WTC11 (cell line): ENCODE results near the gene TGFBI. TPM values are rescaled to one million over a fixed set of nuclear protein-coding genes. Genes with fewer than 3 reads are reported as not detected.

ENCODE experiments used
- ATAC-seq: fragments of 200-7000 bp; cut with Tn5 transposase; 2 replicates; pipeline ENCODE4 v1.10.0; 2021; ENCODE audit warnings: mild to moderate bottlenecking, moderate library complexity
- CTCF ChIA-PET: fragments of 300-600 bp; sonication (Branson Sonifier 250); formaldehyde crosslinking; loops from one replicate; lab custom pipeline; 2021; ENCODE audit warnings: antibody characterized with exemption; lab: Charles Lee
- POLR2A ChIA-PET: fragments of 350-600 bp; sonication (Branson Sonifier 250); formaldehyde crosslinking; loops from one replicate; lab custom pipeline; 2021; ENCODE audit warnings: antibody characterized with exemption; lab: Charles Lee
- DNase-seq: peaks from one replicate; pipeline ENCODE4 v3.0.0; 2021; ENCODE audit warnings: low spot score
- H3K27ac Mint-ChIP-seq: 2 replicates; pipeline ENCODE4 v1.8.0; 2021; ENCODE audit warnings: mixed read lengths
- H3K27me3 Mint-ChIP-seq: 2 replicates; pipeline ENCODE4 v1.8.0; 2021; ENCODE audit warnings: low read depth, mild to moderate bottlenecking, moderate library complexity, mixed read lengths
- H3K36me3 Mint-ChIP-seq: 2 replicates; pipeline ENCODE4 v1.8.0; 2021; ENCODE audit warnings: mixed read lengths
- H3K4me1 Mint-ChIP-seq: 2 replicates; pipeline ENCODE4 v1.8.0; 2022; ENCODE audit warnings: mixed read lengths
- H3K4me3 Mint-ChIP-seq: 2 replicates; pipeline ENCODE4 v1.8.0; 2021; ENCODE audit warnings: mild to moderate bottlenecking, moderate library complexity, mixed read lengths
- H3K9me3 Mint-ChIP-seq: 2 replicates; pipeline ENCODE4 v1.8.0; 2021; ENCODE audit warnings: mixed read lengths
- AFF4 ChIP-seq: sonication (generic); formaldehyde crosslinking; IDR thresholded peaks from 2 replicates; pipeline ENCODE4 v1.8.1; 2023; ENCODE audit warnings: mild to moderate bottlenecking, missing genetic modification reagents, borderline replicate concordance
- ATF1 ChIP-seq: sonication (generic); formaldehyde crosslinking; IDR thresholded peaks from 2 replicates; pipeline ENCODE4 v1.8.1; 2023; ENCODE audit warnings: mild to moderate bottlenecking, moderate library complexity, missing genetic modification reagents
- ETV6 ChIP-seq: sonication (generic); formaldehyde crosslinking; IDR thresholded peaks from 2 replicates; pipeline ENCODE4 v1.8.1; 2022; ENCODE audit warnings: mild to moderate bottlenecking, missing genetic modification reagents
- FOXK1 ChIP-seq: sonication (generic); formaldehyde crosslinking; IDR thresholded peaks from 2 replicates; pipeline ENCODE4 v1.8.0; 2022; ENCODE audit warnings: mild to moderate bottlenecking, moderate library complexity, missing genetic modification reagents
- OVOL2 ChIP-seq: fragments of 250-450 bp; sonication (Bioruptor Pico); IDR thresholded peaks from 2 replicates; pipeline ENCODE4 v1.9.0; 2021; ENCODE audit warnings: mild to moderate bottlenecking, borderline replicate concordance
- RORB ChIP-seq: fragments of 250-450 bp; sonication (Bioruptor Pico); IDR thresholded peaks from 2 replicates; pipeline ENCODE4 v1.9.0; 2021; ENCODE audit warnings: mild to moderate bottlenecking
- ZNF219 ChIP-seq: sonication (generic); formaldehyde crosslinking; IDR thresholded peaks from 2 replicates; pipeline ENCODE4 v1.8.0; 2023; ENCODE audit warnings: missing genetic modification reagents, mild to moderate bottlenecking, borderline replicate concordance
- ZNF396 ChIP-seq: fragments of 250-450 bp; sonication (Bioruptor Pico); IDR thresholded peaks from 2 replicates; pipeline ENCODE4 v1.8.0; 2021; ENCODE audit warnings: mild to moderate bottlenecking, moderate library complexity, borderline replicate concordance
- ZNF416 ChIP-seq: fragments of 250-450 bp; sonication (Bioruptor Pico); IDR thresholded peaks from 2 replicates; pipeline ENCODE4 v1.9.0; 2021; ENCODE audit warnings: mild to moderate bottlenecking, inconsistent platforms
- ZNF671 ChIP-seq: fragments of 250-450 bp; sonication (Bioruptor Pico); IDR thresholded peaks from 2 replicates; pipeline ENCODE4 v1.8.0; 2021; ENCODE audit warnings: mild to moderate bottlenecking
- total RNA-seq: library from RNA; stranded (reverse); gene quantifications from 3 replicates; pipeline ENCODE4 v1.2.3, GENCODE V29; 2021
- TF ChIP-seq, protein P1 (sequence below): sonication (generic); formaldehyde crosslinking; IDR thresholded peaks from 2 replicates; pipeline ENCODE4 v1.8.0; 2022; ENCODE audit warnings: mild to moderate bottlenecking, missing genetic modification reagents
- TF ChIP-seq, protein P2 (sequence below): sonication (generic); formaldehyde crosslinking; IDR thresholded peaks from 2 replicates; pipeline ENCODE4 v1.8.1; 2022; ENCODE audit warnings: missing genetic modification reagents, borderline replicate concordance
- TF ChIP-seq, protein P3 (sequence below): sonication (generic); formaldehyde crosslinking; IDR thresholded peaks from 2 replicates; pipeline ENCODE4 v1.8.0; 2022; ENCODE audit warnings: missing genetic modification reagents
- TF ChIP-seq, protein P4 (sequence below): sonication (generic); formaldehyde crosslinking; IDR thresholded peaks from 2 replicates; pipeline ENCODE4 v1.8.1; 2023; ENCODE audit warnings: mild to moderate bottlenecking, missing genetic modification reagents

TGFBI gene
- total RNA-seq, 1 experiment from 2014 or later = 7.2 TPM

GRCh38 chr5:135988546-135988945 is 40.2 kb upstream of the TGFBI start:
- H3K4me1 Mint-ChIP-seq = no peaks in the 10 kb centered on the region
- CTCF ChIA-PET = interaction anchor here (2.2 kb wide), 1 partner anchor 11 kb away, joined by 12 read pairs; no protein-coding TSS in a partner anchor
- H3K4me3 Mint-ChIP-seq = no peak overlapping the region
- no peaks in the 10 kb centered on the region for H3K9me3 Mint-ChIP-seq
- H3K27me3 Mint-ChIP-seq = no peaks in the 10 kb centered on the region
- no peaks in the 10 kb centered on the region for H3K36me3 Mint-ChIP-seq
- no peak for ATAC-seq
- no peak for DNase-seq
- TF ChIP-seq RORB (no peak), ZNF219 (CRISPR knock-in tag) (no peak), ATF1 (CRISPR knock-in tag) (no peak), ETV6 (CRISPR knock-in tag) (no peak)
- POLR2A ChIA-PET = no interaction called here
- no peak overlapping the region for H3K27ac Mint-ChIP-seq

DNA sequence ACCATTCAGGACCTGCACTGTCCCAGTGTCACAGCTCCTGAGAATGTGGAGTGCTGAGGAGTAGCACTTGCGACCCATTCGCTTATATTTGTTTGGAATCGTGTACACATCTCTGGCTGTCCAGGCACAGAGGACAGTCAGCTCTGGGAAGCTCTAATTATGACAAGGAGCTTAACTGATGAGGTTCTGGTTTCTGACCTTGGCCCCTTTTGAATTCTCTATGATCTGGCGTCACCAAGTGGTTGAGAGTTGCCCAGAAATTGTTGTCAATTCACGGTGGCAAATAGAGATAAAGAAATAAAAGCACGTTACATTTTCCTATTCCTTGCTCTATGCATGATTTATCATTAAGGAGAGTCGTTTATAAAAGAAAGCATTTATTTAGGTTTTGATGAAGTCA is 39.1 kb upstream of the TGFBI start:
- CTCF ChIA-PET = interaction anchor here (0.6 to 2.2 kb wide), 3 partner anchors 12 to 68 kb away, joined by 3 to 12 read pairs (median 3); no protein-coding TSS in a partner anchor
- POLR2A ChIA-PET = no interaction called here
- H3K4me3 Mint-ChIP-seq = no peak overlapping the region
- H3K9me3 Mint-ChIP-seq = 0 out of 2 replicates have a peak, but pooled peaks cover under 1% of the 10 kb centered on the region
- no peak for DNase-seq
- H3K27ac Mint-ChIP-seq = no peak overlapping the region
- no peaks in the 10 kb centered on the region for H3K36me3 Mint-ChIP-seq
- no peaks in the 10 kb centered on the region for H3K27me3 Mint-ChIP-seq
- TF ChIP-seq OVOL2 (CRISPR knock-in tag) (no peak), FOXK1 (CRISPR knock-in tag) (no peak), ZNF416 (CRISPR knock-in tag) (no peak), AFF4 (CRISPR knock-in tag) (no peak), ZNF396 (CRISPR knock-in tag) (no peak), ZNF671 (CRISPR knock-in tag) (no peak)
- TF ChIP-seq, protein P1, sequence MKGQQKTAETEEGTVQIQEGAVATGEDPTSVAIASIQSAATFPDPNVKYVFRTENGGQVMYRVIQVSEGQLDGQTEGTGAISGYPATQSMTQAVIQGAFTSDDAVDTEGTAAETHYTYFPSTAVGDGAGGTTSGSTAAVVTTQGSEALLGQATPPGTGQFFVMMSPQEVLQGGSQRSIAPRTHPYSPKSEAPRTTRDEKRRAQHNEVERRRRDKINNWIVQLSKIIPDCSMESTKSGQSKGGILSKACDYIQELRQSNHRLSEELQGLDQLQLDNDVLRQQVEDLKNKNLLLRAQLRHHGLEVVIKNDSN (CRISPR knock-in tag) = no peak
- TF ChIP-seq, protein P2, sequence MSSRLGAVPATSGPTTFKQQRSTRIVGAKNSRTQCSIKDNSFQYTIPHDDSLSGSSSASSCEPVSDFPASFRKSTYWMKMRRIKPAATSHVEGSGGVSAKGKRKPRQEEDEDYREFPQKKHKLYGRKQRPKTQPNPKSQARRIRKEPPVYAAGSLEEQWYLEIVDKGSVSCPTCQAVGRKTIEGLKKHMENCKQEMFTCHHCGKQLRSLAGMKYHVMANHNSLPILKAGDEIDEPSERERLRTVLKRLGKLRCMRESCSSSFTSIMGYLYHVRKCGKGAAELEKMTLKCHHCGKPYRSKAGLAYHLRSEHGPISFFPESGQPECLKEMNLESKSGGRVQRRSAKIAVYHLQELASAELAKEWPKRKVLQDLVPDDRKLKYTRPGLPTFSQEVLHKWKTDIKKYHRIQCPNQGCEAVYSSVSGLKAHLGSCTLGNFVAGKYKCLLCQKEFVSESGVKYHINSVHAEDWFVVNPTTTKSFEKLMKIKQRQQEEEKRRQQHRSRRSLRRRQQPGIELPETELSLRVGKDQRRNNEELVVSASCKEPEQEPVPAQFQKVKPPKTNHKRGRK (CRISPR knock-in tag) = no peak
- TF ChIP-seq, protein P3, sequence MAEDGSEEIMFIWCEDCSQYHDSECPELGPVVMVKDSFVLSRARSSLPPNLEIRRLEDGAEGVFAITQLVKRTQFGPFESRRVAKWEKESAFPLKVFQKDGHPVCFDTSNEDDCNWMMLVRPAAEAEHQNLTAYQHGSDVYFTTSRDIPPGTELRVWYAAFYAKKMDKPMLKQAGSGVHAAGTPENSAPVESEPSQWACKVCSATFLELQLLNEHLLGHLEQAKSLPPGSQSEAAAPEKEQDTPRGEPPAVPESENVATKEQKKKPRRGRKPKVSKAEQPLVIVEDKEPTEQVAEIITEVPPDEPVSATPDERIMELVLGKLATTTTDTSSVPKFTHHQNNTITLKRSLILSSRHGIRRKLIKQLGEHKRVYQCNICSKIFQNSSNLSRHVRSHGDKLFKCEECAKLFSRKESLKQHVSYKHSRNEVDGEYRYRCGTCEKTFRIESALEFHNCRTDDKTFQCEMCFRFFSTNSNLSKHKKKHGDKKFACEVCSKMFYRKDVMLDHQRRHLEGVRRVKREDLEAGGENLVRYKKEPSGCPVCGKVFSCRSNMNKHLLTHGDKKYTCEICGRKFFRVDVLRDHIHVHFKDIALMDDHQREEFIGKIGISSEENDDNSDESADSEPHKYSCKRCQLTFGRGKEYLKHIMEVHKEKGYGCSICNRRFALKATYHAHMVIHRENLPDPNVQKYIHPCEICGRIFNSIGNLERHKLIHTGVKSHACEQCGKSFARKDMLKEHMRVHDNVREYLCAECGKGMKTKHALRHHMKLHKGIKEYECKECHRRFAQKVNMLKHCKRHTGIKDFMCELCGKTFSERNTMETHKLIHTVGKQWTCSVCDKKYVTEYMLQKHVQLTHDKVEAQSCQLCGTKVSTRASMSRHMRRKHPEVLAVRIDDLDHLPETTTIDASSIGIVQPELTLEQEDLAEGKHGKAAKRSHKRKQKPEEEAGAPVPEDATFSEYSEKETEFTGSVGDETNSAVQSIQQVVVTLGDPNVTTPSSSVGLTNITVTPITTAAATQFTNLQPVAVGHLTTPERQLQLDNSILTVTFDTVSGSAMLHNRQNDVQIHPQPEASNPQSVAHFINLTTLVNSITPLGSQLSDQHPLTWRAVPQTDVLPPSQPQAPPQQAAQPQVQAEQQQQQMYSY (CRISPR knock-in tag) = no peak
- TF ChIP-seq, protein P4, sequence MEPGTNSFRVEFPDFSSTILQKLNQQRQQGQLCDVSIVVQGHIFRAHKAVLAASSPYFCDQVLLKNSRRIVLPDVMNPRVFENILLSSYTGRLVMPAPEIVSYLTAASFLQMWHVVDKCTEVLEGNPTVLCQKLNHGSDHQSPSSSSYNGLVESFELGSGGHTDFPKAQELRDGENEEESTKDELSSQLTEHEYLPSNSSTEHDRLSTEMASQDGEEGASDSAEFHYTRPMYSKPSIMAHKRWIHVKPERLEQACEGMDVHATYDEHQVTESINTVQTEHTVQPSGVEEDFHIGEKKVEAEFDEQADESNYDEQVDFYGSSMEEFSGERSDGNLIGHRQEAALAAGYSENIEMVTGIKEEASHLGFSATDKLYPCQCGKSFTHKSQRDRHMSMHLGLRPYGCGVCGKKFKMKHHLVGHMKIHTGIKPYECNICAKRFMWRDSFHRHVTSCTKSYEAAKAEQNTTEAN (CRISPR knock-in tag) = no peak
- no peaks in the 10 kb centered on the region for H3K4me1 Mint-ChIP-seq
- ATAC-seq = no peak
